HL-60 (cell line): ENCODE data around the gene LAMA2.

Experiments used
- POLR2AphosphoS5 ChIP-seq: IDR thresholded peaks from 2 replicates; pipeline ENCODE4 v1.6.1; 2012; ENCODE audit warnings: low read depth
- SPI1 ChIP-seq: IDR thresholded peaks from 2 replicates; pipeline ENCODE4 v1.6.1; 2012; ENCODE audit warnings: low read depth, mild to moderate bottlenecking, borderline replicate concordance
- TF ChIP-seq, protein P1 (sequence below): IDR thresholded peaks from 2 replicates; pipeline ENCODE4 v1.6.1; 2012; ENCODE audit warnings: low read depth; ENCODE audit not compliant: insufficient replicate concordance
- TF ChIP-seq, protein P2 (sequence below): IDR thresholded peaks from one replicate; pipeline ENCODE4 v1.5.1; 2011; ENCODE audit warnings: low read length, control low read depth, inconsistent platforms; ENCODE audit not compliant: insufficient read depth

DNA sequence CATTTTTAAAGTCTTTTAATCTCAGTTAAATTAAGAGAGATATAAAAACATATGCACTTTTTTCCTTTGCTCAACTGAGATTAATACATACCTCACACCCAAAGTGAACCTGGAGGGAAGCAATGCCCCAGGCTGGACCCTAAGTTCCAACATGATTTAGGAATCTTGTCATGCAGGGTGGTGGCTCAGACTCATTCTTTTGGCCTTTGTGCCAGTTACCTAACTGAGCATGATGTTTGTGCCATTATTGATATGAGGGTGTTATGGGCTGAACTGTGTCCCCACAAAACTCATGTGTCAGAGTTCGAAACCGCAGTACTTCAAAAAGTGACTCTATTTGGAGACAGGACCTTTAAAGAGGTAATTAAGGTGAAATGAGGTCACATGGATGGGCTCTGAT, 639.0 kb downstream of the LAMA2 start:
- TF ChIP-seq, protein P1, sequence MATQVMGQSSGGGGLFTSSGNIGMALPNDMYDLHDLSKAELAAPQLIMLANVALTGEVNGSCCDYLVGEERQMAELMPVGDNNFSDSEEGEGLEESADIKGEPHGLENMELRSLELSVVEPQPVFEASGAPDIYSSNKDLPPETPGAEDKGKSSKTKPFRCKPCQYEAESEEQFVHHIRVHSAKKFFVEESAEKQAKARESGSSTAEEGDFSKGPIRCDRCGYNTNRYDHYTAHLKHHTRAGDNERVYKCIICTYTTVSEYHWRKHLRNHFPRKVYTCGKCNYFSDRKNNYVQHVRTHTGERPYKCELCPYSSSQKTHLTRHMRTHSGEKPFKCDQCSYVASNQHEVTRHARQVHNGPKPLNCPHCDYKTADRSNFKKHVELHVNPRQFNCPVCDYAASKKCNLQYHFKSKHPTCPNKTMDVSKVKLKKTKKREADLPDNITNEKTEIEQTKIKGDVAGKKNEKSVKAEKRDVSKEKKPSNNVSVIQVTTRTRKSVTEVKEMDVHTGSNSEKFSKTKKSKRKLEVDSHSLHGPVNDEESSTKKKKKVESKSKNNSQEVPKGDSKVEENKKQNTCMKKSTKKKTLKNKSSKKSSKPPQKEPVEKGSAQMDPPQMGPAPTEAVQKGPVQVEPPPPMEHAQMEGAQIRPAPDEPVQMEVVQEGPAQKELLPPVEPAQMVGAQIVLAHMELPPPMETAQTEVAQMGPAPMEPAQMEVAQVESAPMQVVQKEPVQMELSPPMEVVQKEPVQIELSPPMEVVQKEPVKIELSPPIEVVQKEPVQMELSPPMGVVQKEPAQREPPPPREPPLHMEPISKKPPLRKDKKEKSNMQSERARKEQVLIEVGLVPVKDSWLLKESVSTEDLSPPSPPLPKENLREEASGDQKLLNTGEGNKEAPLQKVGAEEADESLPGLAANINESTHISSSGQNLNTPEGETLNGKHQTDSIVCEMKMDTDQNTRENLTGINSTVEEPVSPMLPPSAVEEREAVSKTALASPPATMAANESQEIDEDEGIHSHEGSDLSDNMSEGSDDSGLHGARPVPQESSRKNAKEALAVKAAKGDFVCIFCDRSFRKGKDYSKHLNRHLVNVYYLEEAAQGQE: no peak
- TF ChIP-seq, protein P2, sequence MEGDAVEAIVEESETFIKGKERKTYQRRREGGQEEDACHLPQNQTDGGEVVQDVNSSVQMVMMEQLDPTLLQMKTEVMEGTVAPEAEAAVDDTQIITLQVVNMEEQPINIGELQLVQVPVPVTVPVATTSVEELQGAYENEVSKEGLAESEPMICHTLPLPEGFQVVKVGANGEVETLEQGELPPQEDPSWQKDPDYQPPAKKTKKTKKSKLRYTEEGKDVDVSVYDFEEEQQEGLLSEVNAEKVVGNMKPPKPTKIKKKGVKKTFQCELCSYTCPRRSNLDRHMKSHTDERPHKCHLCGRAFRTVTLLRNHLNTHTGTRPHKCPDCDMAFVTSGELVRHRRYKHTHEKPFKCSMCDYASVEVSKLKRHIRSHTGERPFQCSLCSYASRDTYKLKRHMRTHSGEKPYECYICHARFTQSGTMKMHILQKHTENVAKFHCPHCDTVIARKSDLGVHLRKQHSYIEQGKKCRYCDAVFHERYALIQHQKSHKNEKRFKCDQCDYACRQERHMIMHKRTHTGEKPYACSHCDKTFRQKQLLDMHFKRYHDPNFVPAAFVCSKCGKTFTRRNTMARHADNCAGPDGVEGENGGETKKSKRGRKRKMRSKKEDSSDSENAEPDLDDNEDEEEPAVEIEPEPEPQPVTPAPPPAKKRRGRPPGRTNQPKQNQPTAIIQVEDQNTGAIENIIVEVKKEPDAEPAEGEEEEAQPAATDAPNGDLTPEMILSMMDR: no peak
- TF ChIP-seq POLR2AphosphoS5: no peak
- no peak for TF ChIP-seq SPI1
